Neural cell (in vitro differentiated cells): ENCODE measurements around the gene WDHD1. TPM values are rescaled to one million over a fixed set of nuclear protein-coding genes. Genes with fewer than 3 reads are reported as not detected.

ENCODE experiments used
- H2AFZ ChIP-seq: fragments of 200-600, 300-800 bp; sonication (generic), shearing (Covaris generic); 2 replicates; pipeline ENCODE4 v1.6.0; 2014; ENCODE audit warnings: low read depth, mild to moderate bottlenecking, antibody characterized with exemption, low read length, moderate library complexity
- H3F3A ChIP-seq: fragments of 200-600 bp; shearing (Covaris generic); 2 replicates; pipeline ENCODE4 v1.6.1; 2016; ENCODE audit warnings: mild to moderate bottlenecking, moderate library complexity, mixed read lengths, antibody characterized with exemption, low read length; ENCODE audit not compliant: insufficient read depth, poor library complexity, severe bottlenecking
- H3K27ac ChIP-seq: fragments of 200-600, 300-800 bp; sonication (generic), shearing (Covaris generic); 2 replicates; pipeline ENCODE4 v1.5.1; 2014; ENCODE audit warnings: mild to moderate bottlenecking, low read length, moderate library complexity
- H3K27me3 ChIP-seq: fragments of 300-800, 200-600 bp; sonication (generic), shearing (Covaris generic); 2 replicates; pipeline ENCODE4 v1.6.0; 2014; ENCODE audit warnings: mild to moderate bottlenecking, low read depth, low read length, moderate library complexity; ENCODE audit not compliant: insufficient read depth
- H3K36me3 ChIP-seq: fragments of 300-800, 200-600 bp; sonication (generic), shearing (Covaris generic); 2 replicates; pipeline ENCODE4 v1.5.1; 2014; ENCODE audit warnings: mild to moderate bottlenecking, antibody characterized with exemption, low read length, moderate library complexity; ENCODE audit not compliant: insufficient read depth
- H3K4me2 ChIP-seq: fragments of 300-800, 200-600 bp; sonication (generic), shearing (Covaris generic); 2 replicates; pipeline ENCODE4 v1.6.0; 2014; ENCODE audit warnings: mild to moderate bottlenecking, low read length
- H3K4me3 ChIP-seq: fragments of 300-800, 200-600 bp; sonication (generic), shearing (Covaris generic); 2 replicates; pipeline ENCODE4 v1.5.1; 2014; ENCODE audit warnings: mild to moderate bottlenecking, low read length, moderate library complexity
- H3K79me2 ChIP-seq: fragments of 200-600 bp; shearing (Covaris generic); replicated peaks from 2 replicates; pipeline ENCODE4 v1.6.0; 2014; ENCODE audit warnings: mild to moderate bottlenecking, low read length, moderate library complexity; ENCODE audit not compliant: insufficient read depth
- H3K9ac ChIP-seq: fragments of 300-800, 200-600 bp; sonication (generic), shearing (Covaris generic); 2 replicates; pipeline ENCODE4 v1.6.1; 2016; ENCODE audit warnings: mild to moderate bottlenecking, low read length, mixed read lengths
- H3K9me2 ChIP-seq: fragments of 200-600 bp; shearing (Covaris generic); 2 replicates; pipeline ENCODE4 v1.6.1; 2016; ENCODE audit warnings: mild to moderate bottlenecking, low read length, mixed read lengths; ENCODE audit not compliant: insufficient read depth
- H3K9me3 ChIP-seq: fragments of 200-600, 300-800 bp; sonication (generic), shearing (Covaris generic); 2 replicates; pipeline ENCODE4 v1.6.1; 2016; ENCODE audit warnings: mild to moderate bottlenecking, mixed run types, low read length, moderate library complexity, mixed read lengths
- H4K20me1 ChIP-seq: fragments of 200-600 bp; shearing (Covaris generic); 2 replicates; pipeline ENCODE4 v1.6.1; 2016; ENCODE audit warnings: mild to moderate bottlenecking, mixed run types; ENCODE audit not compliant: insufficient read depth
- CTCF ChIP-seq: fragments of 450-650 bp; IDR thresholded peaks from 2 replicates; pipeline ENCODE4 v1.5.1; 2014; ENCODE audit warnings: antibody characterized with exemption, mild to moderate bottlenecking, moderate library complexity; ENCODE audit not compliant: poor library complexity, severe bottlenecking
- EP300 ChIP-seq: fragments of 450-650 bp; conservative IDR thresholded peaks from 2 replicates; pipeline ENCODE4 v1.6.1; 2014; ENCODE audit warnings: antibody characterized with exemption, mild to moderate bottlenecking, moderate library complexity; ENCODE audit not compliant: poor library complexity, severe bottlenecking
- EZH2 ChIP-seq: fragments of 200-600, 300-800 bp; shearing (Covaris generic), sonication (generic); IDR thresholded peaks from 2 replicates; pipeline ENCODE4 v1.6.1; 2014; ENCODE audit warnings: antibody characterized with exemption, low read length, borderline replicate concordance, mild to moderate bottlenecking; ENCODE audit not compliant: insufficient read depth, poor library complexity, severe bottlenecking
- MXI1 ChIP-seq: fragments of 450-650 bp; conservative IDR thresholded peaks from 2 replicates; pipeline ENCODE4 v1.6.1; 2014; ENCODE audit warnings: antibody characterized with exemption, mild to moderate bottlenecking; ENCODE audit not compliant: poor library complexity, severe bottlenecking
- POLR2AphosphoS5 ChIP-seq: IDR thresholded peaks from 2 replicates; pipeline ENCODE4 v1.6.1; 2012
- RAD21 ChIP-seq: fragments of 450-650 bp; conservative IDR thresholded peaks from 2 replicates; pipeline ENCODE4 v1.6.1; 2014; ENCODE audit warnings: antibody characterized with exemption, mild to moderate bottlenecking, moderate library complexity
- REST ChIP-seq: IDR thresholded peaks from 2 replicates; pipeline ENCODE4 v1.6.1; 2012; ENCODE audit warnings: borderline replicate concordance
- SMC3 ChIP-seq: fragments of 450-650 bp; conservative IDR thresholded peaks from 2 replicates; pipeline ENCODE4 v1.6.1; 2014; ENCODE audit warnings: antibody characterized with exemption, mild to moderate bottlenecking, moderate library complexity; ENCODE audit not compliant: poor library complexity
- TAF1 ChIP-seq: IDR thresholded peaks from 2 replicates; pipeline ENCODE4 v1.6.1; 2012; ENCODE audit warnings: low read depth
- polyA plus RNA-seq: library from polyadenylated mRNA; depleted of rRNA; stranded (reverse); fragments of >200 nt; gene quantifications from 2 replicates; pipeline ENCODE4 v1.2.3, GENCODE V29; 2014

The WDHD1 gene
- polyA plus RNA-seq, 1 donor from 2014 or later, result 8.0 TPM

GRCh38 chr14:55071870-55072640, 45.2 kb upstream of the WDHD1 start:
- Histone ChIP-seq H3K27ac (no peak overlapping the region), H2AFZ (no peak overlapping the region), H3K4me3 (no peak overlapping the region)

GRCh38 chr14:55070981-55071411, 44.1 kb upstream of the WDHD1 start:
- H3K4me2 ChIP-seq, result no peak overlapping the region
- H3K79me2 ChIP-seq, result no peaks in the 10 kb centered on the region
- no peak overlapping the region for H3K27ac ChIP-seq
- H3K27me3 ChIP-seq, result no peaks in the 10 kb centered on the region
- H4K20me1 ChIP-seq, result no peaks in the 10 kb centered on the region
- H3K36me3 ChIP-seq, result no peaks in the 10 kb centered on the region
- H3K4me3 ChIP-seq, result no peak overlapping the region
- H3F3A ChIP-seq, result no peaks in the 10 kb centered on the region
- H2AFZ ChIP-seq, result no peak overlapping the region
- H3K9ac ChIP-seq, result no peak overlapping the region
- no peaks in the 10 kb centered on the region for H3K9me2 ChIP-seq
- no peaks in the 10 kb centered on the region for H3K9me3 ChIP-seq
- TF ChIP-seq CTCF, result no peak
- no peak for TF ChIP-seq MXI1
- TF ChIP-seq EZH2, result no peak
- TF ChIP-seq SMC3, result no peak
- no peak for TF ChIP-seq TAF1
- no peak for TF ChIP-seq POLR2AphosphoS5

More at GRCh38 chr14:55071870-55072640, 45.2 kb upstream of the WDHD1 start:
- Histone ChIP-seq H3K4me2 (no peak overlapping the region), H3K27me3 (no peaks in the 10 kb centered on the region), H3K36me3 (no peaks in the 10 kb centered on the region), H4K20me1 (no peaks in the 10 kb centered on the region), H3K9me3 (no peaks in the 10 kb centered on the region), H3F3A (no peaks in the 10 kb centered on the region), H3K79me2 (no peaks in the 10 kb centered on the region), H3K9me2 (no peaks in the 10 kb centered on the region), H3K9ac (no peak overlapping the region)
- TF ChIP-seq POLR2AphosphoS5 (no peak), CTCF (no peak), TAF1 (no peak), EP300 (no peak), REST (no peak), EZH2 (no peak), RAD21 (no peak), MXI1 (no peak), SMC3 (no peak)
